Measurements from ENCODE around the gene CGNL1. TPM values are rescaled to one million over a fixed set of nuclear protein-coding genes. Genes with fewer than 3 reads are reported as not detected.

Gene CGNL1
- total and polyA plus RNA-seq, 10 of the 15 experiments (the other 5 are each of a cell fraction or from before 2014, with no cell fraction given): under 0.01 to 0.27 (median 0.04) TPM; not detected in 3

- ChIA-PET RAD21 (ENCODE audit: unreplicated experiment) (interaction anchor here (1.1 kb wide), 1 partner anchor 210 kb away, joined by 3 read pairs; no protein-coding TSS in a partner anchor), SMC1A (ENCODE audit: uncharacterized antibody, unreplicated experiment) (interaction anchor here (0.7 to 0.8 kb wide), 2 partner anchors 55 to 196 kb away, joined by 3 read pairs; no protein-coding TSS in a partner anchor), POLR2A (no interaction called here), CTCF (no interaction called here)
- no TSS peak for BruUV-seq (replicated peaks)
- in situ Hi-C loops (cut with MboI) (no loop called here), intact Hi-C loops (cut with micrococcal nuclease; ENCODE audit: unreplicated experiment) (no loop called here)
- FAIRE-seq: no peak
- no peak overlapping the region for H3K27ac ChIP-seq (ENCODE audit: control insufficient read depth, insufficient read depth)
- no peak for ATAC-seq
- H3K9ac ChIP-seq (ENCODE audit: control insufficient read depth, insufficient read depth, low read length): no peak overlapping the region
- DNase-seq (ENCODE audit: low read depth, low spot score): no peak
- no peak overlapping the region for H3K4me2 ChIP-seq (ENCODE audit: control insufficient read depth, insufficient read depth)
- no peak overlapping the region for H3K4me3 ChIP-seq
- H3K4me1 ChIP-seq (ENCODE audit: control insufficient read depth, insufficient read depth, low read length): no peaks in the 10 kb centered on the region
- no peak for TF ChIP-seq ZBTB33 (IDR thresholded peaks at IDR 0.05)
- TF ChIP-seq PKNOX1 (IDR thresholded peaks at IDR 0.05): no peak
- no peak for TF ChIP-seq MTA2 (IDR thresholded peaks at IDR 0.05; ENCODE audit: low read depth)
- TF ChIP-seq BCLAF1 (IDR thresholded peaks at IDR 0.05): no peak
- TF ChIP-seq CUX1 (IDR thresholded peaks at IDR 0.05; ENCODE audit: insufficient replicate concordance, low read depth, low read length): no peak
- no peak for TF ChIP-seq GABPA (IDR thresholded peaks at IDR 0.05; ENCODE audit: low read depth)
- H3K9me3 ChIP-seq (replicated peaks; ENCODE audit: control insufficient read depth, insufficient read depth, low read length): no peaks in the 10 kb centered on the region
- no peak overlapping the region for H2AFZ ChIP-seq (ENCODE audit: control insufficient read depth, low read depth, low read length)
- H4K20me1 ChIP-seq (ENCODE audit: control insufficient read depth, insufficient read depth): no peaks in the 10 kb centered on the region
- H3K79me2 ChIP-seq (ENCODE audit: control insufficient read depth, insufficient read depth, low read length): no peaks in the 10 kb centered on the region
- H3K27me3 ChIP-seq (replicated peaks in 1 of 2; ENCODE audit: control insufficient read depth in 2 of 2, insufficient read depth in 2 of 2, low read length in 1 of 2): no peaks in the 10 kb centered on the region; a peak in 3 of 4 replicates
- WGBS (ENCODE audit: insufficient coverage, insufficient replicate concordance, low lambda C conversion rate, missing lambda C conversion rate): 38% methylated on average over 8 of the region's 8 CpGs
- H3K36me3 ChIP-seq (ENCODE audit: control insufficient read depth in 2 of 2, insufficient read depth in 2 of 2, low read length in 1 of 2): no peaks in the 10 kb centered on the region
Observed at GRCh38 chr15:57332326-57332725, 44.0 kb upstream of the CGNL1 start.

Measured in GM12878 (cell line).